Measurements from ENCODE around the gene TMEM54.

The TMEM54 gene

GRCh38 chr1:32860566-32860965 lies 40.6 kb downstream of the TMEM54 start:
- DNase-seq, result no peak

- no peak for DNase-seq
These were observed 41.3 kb downstream of the TMEM54 start for GRCh38 chr1:32859915-32860314.

GRCh38 chr1:32858791-32859190 lies 42.4 kb downstream of the TMEM54 start:
- no peak for DNase-seq

GRCh38 chr1:32858136-32858535 lies 43.1 kb downstream of the TMEM54 start:
- DNase-seq, result no peak

GRCh38 chr1:32855861-32856617 lies 45.1 kb downstream of the TMEM54 start:
- no peak for DNase-seq

GRCh38 chr1:32848354-32849063 lies 52.7 kb downstream of the TMEM54 start:
- no peak for DNase-seq
